Measurements from ENCODE around the gene MLH3.

GRCh38 chr14:74976264-74977113 is 74.8 kb downstream of the MLH3 start:
- TF ChIP-seq EZH2 (IDR thresholded peaks at IDR 0.05; ENCODE audit: insufficient read depth, poor library complexity, severe bottlenecking) (no peak), EZH2phosphoT487 (IDR thresholded peaks at IDR 0.05; ENCODE audit: insufficient read depth, low read depth) (no peak)
